RPMI7951 (cell line): Measurements from ENCODE around the gene GLIPR2. TPM values are rescaled to one million over a fixed set of nuclear protein-coding genes. Genes with fewer than 3 reads are reported as not detected.
"Not testable (repeated sequence)": the region's sequence is repeated elsewhere in the genome, so short reads cannot be mapped to it uniquely, and the experiment has no call there.

Source experiments
- DNase-seq: peaks from one replicate; pipeline ENCODE4 v3.0.0-alpha.2; 2012; ENCODE audit warnings: low read depth
- total RNA-seq: library from RNA; depleted of rRNA; stranded (reverse); fragments of >200 nt; shearing (Covaris generic); gene quantifications from 2 replicates; pipeline ENCODE4 v1.2.3, GENCODE V29; 2014

Gene GLIPR2
- total RNA-seq, 1 experiment from 2014 or later = 7.2 TPM

GRCh38 chr9:36163049-36163785, 26.7 kb downstream of the GLIPR2 start:
- DNase-seq = peak; percentile 41

GRCh38 chr9:36163786-36164170, 27.2 kb downstream of the GLIPR2 start:
- no peak for DNase-seq

- no peak for DNase-seq
Measured at GRCh38 chr9:36164372-36164771, 27.8 kb downstream of the GLIPR2 start.

- DNase-seq = no peak
Measured at GRCh38 chr9:36164989-36165388, 28.5 kb downstream of the GLIPR2 start.

- DNase-seq = peak; percentile 57
Measured at GRCh38 chr9:36165826-36166167, 29.3 kb downstream of the GLIPR2 start.

- DNase-seq = peak; percentile 85
Measured at GRCh38 chr9:36166168-36166927, 29.8 kb downstream of the GLIPR2 start.

GRCh38 chr9:36169166-36169565, 32.6 kb downstream of the GLIPR2 start, which contains the start of gene CCIN:
Gene CCIN, plus strand, starts transcription at chr9:36169388. Its CDS starts 115 bp downstream, at chr9:36169503.
- no peak for DNase-seq

- DNase-seq = no peak
Measured at GRCh38 chr9:36169708-36170107, 33.2 kb downstream of the GLIPR2 start.

- no peak for DNase-seq
Measured at GRCh38 chr9:36170531-36170930, 34.0 kb downstream of the GLIPR2 start.

GRCh38 chr9:36173861-36174260, 37.3 kb downstream of the GLIPR2 start:
- no peak for DNase-seq

- no peak for DNase-seq
Measured at GRCh38 chr9:36174271-36174670, 37.7 kb downstream of the GLIPR2 start.

- no peak for DNase-seq
Measured at GRCh38 chr9:36174731-36175130, 38.2 kb downstream of the GLIPR2 start.

- not testable (repeated sequence) for DNase-seq
Measured at GRCh38 chr9:36175209-36175608, 38.7 kb downstream of the GLIPR2 start.

GRCh38 chr9:36176496-36176895, 40.0 kb downstream of the GLIPR2 start:
- not testable (repeated sequence) for DNase-seq

- no peak for DNase-seq
Measured at GRCh38 chr9:36177571-36177970, 41.0 kb downstream of the GLIPR2 start.

- not testable (repeated sequence) for DNase-seq
Measured at GRCh38 chr9:36180243-36180642, 43.7 kb downstream of the GLIPR2 start.

- DNase-seq = peak; percentile 64
Measured at GRCh38 chr9:36187414-36187813, 50.9 kb downstream of the GLIPR2 start.

- DNase-seq = no peak
Measured at GRCh38 chr9:36188212-36188611, 51.7 kb downstream of the GLIPR2 start.

- DNase-seq = peak; percentile 28
Measured at GRCh38 chr9:36189976-36190375, 53.4 kb downstream of the GLIPR2 start.

- peak; percentile 99 for DNase-seq
Measured at GRCh38 chr9:36190388-36191289, 54.1 kb downstream of the GLIPR2 start, which contains the start of gene CLTA. Gene CLTA, plus strand, starts transcription at chr9:36190921. Its CDS starts 136 bp downstream, at chr9:36191057.

- DNase-seq = peak; percentile 21
Measured at GRCh38 chr9:36191290-36191645, 54.7 kb downstream of the GLIPR2 start.

GRCh38 chr9:36191686-36192085, 55.2 kb downstream of the GLIPR2 start:
- DNase-seq = no peak
